Tibial nerve (tissue), 4 donors: ENCODE data around the gene HIVEP2.

Experiments
- CTCF ChIP-seq, 5 experiments: fragments of 200-600 bp in 3 of 5; fragments of 450-650 bp in 2 of 5; sonication (generic) in 3 of 5; IDR thresholded peaks; one replicate each; pipeline ENCODE4 v1.5.1; 2016 to 2019; ENCODE audit warnings: antibody characterized with exemption in 5 of 5, mild to moderate bottlenecking in 3 of 5, moderate library complexity in 2 of 5
- EP300 ChIP-seq, 2 donors: sonication (generic); formaldehyde crosslinking; IDR thresholded peaks; one replicate each; pipeline ENCODE4 v1.6.1; 2017; ENCODE audit warnings: antibody characterized with exemption in 2 of 2, mild to moderate bottlenecking in 1 of 2
- POLR2A ChIP-seq, 2 donors: fragments of 450-650 bp; IDR thresholded peaks; one replicate each; pipeline ENCODE4 v1.6.1; 2017; ENCODE audit warnings: antibody characterized with exemption in 2 of 2, mild to moderate bottlenecking in 2 of 2, moderate library complexity in 2 of 2

GRCh38 chr6:142823256-142823902, 121.6 kb downstream of the HIVEP2 start:
- no peak for TF ChIP-seq POLR2A (IDR thresholded peaks at IDR 0.05)
- TF ChIP-seq CTCF (IDR thresholded peaks at IDR 0.05) = no peak
- TF ChIP-seq EP300 (IDR thresholded peaks at IDR 0.05) = no peak
